Hepatocyte (in vitro differentiated cells): ENCODE measurements around the gene GPX4. TPM values are rescaled to one million over a fixed set of nuclear protein-coding genes. Genes with fewer than 3 reads are reported as not detected.

ENCODE experiments used
- DNase-seq: peaks from one replicate; pipeline ENCODE4 v3.0.0-alpha.2; 2016; ENCODE audit warnings: low spot score
- H2AFZ ChIP-seq: fragments of 200-600 bp; sonication (generic); 2 replicates; pipeline ENCODE4 v1.6.0; 2016; ENCODE audit warnings: antibody characterized with exemption, mild to moderate bottlenecking
- H3K27ac ChIP-seq: fragments of 200-600 bp; sonication (generic); 2 replicates; pipeline ENCODE4 v1.5.1; 2016; ENCODE audit warnings: mild to moderate bottlenecking
- H3K27me3 ChIP-seq: fragments of 200-600 bp; sonication (generic); 2 replicates; pipeline ENCODE4 v1.6.1; 2016
- H3K36me3 ChIP-seq: fragments of 200-600 bp; sonication (generic); replicated peaks from 2 replicates; pipeline ENCODE4 v1.5.1; 2016; ENCODE audit warnings: low read depth; ENCODE audit not compliant: insufficient read depth
- H3K4me1 ChIP-seq: fragments of 200-600 bp; sonication (generic); 2 replicates; pipeline ENCODE4 v1.5.1; 2016; ENCODE audit warnings: mild to moderate bottlenecking, moderate library complexity; ENCODE audit not compliant: insufficient read depth
- H3K4me2 ChIP-seq: fragments of 200-600 bp; sonication (generic); 2 replicates; pipeline ENCODE4 v1.6.0; 2016
- H3K4me3 ChIP-seq: fragments of 200-600 bp; sonication (generic); 2 replicates; pipeline ENCODE4 v1.5.1; 2016; ENCODE audit warnings: mild to moderate bottlenecking
- H3K79me2 ChIP-seq: fragments of 200-600 bp; sonication (generic); 2 replicates; pipeline ENCODE4 v1.6.0; 2017; ENCODE audit warnings: mild to moderate bottlenecking
- H3K9me2 ChIP-seq: fragments of 200-600 bp; sonication (generic); replicated peaks from 2 replicates; pipeline ENCODE4 v1.6.0; 2017; ENCODE audit warnings: mild to moderate bottlenecking; ENCODE audit not compliant: insufficient read depth
- H3K9me3 ChIP-seq: fragments of 200-600 bp; sonication (generic); 2 replicates; pipeline ENCODE4 v1.5.1; 2016; ENCODE audit warnings: low read depth, mild to moderate bottlenecking
- H4K20me1 ChIP-seq: fragments of 200-600 bp; sonication (generic); 2 replicates; pipeline ENCODE4 v1.6.0; 2016; ENCODE audit warnings: mild to moderate bottlenecking; ENCODE audit not compliant: insufficient read depth, poor library complexity, severe bottlenecking
- CTCF ChIP-seq: fragments of 200-600 bp; sonication (generic); IDR thresholded peaks from 2 replicates; pipeline ENCODE4 v1.5.1; 2016; ENCODE audit warnings: antibody characterized with exemption, mild to moderate bottlenecking; ENCODE audit not compliant: poor library complexity
- EZH2 ChIP-seq: fragments of 200-600 bp; sonication (generic); IDR thresholded peaks from 2 replicates; pipeline ENCODE4 v1.6.1; 2016; ENCODE audit warnings: antibody characterized with exemption, mild to moderate bottlenecking, borderline replicate concordance
- EZH2phosphoT487 ChIP-seq: fragments of 200-600 bp; sonication (generic); IDR thresholded peaks from one replicate; pipeline ENCODE4 v1.6.1; 2018; ENCODE audit warnings: antibody characterized with exemption, mild to moderate bottlenecking, low read depth, moderate library complexity; ENCODE audit not compliant: unreplicated experiment, severe bottlenecking
- WGBS: methylation state at CpG from one replicate; pipeline ENCODE4 v1.1.6; 2016; ENCODE audit warnings: low lambda C conversion rate; ENCODE audit errors: missing lambda C conversion rate; 5-methylcytosine and 5-hydroxymethylcytosine counted together
- polyA plus RNA-seq: library from polyadenylated mRNA; unstranded; fragments of >200 nt; fragmentation: Nextera tagmentation; extraction: Ambion mirVana; gene quantifications from 2 replicates; pipeline ENCODE4 v1.2.1, GENCODE V29; 2016
- total RNA-seq: library from RNA; depleted of rRNA; stranded (reverse); fragments of >200 nt; gene quantifications from 2 replicates; pipeline ENCODE4 v1.2.3, GENCODE V29; 2014

GPX4 gene
- total and polyA plus RNA-seq, 2 experiments from 2014 or later = 539 to 735 TPM

GRCh38 chr19:1065606-1066109 lies 38.1 kb upstream of the GPX4 start:
- no peaks in the 10 kb centered on the region for H3K9me3 ChIP-seq
- H3K27me3 ChIP-seq = peaks cover 35% of the 10 kb centered on the region
- H3K4me3 ChIP-seq = no peak overlapping the region
- H3K36me3 ChIP-seq = no peaks in the 10 kb centered on the region
- no peaks in the 10 kb centered on the region for H3K9me2 ChIP-seq
- peak overlapping the region; percentile 86 for H3K27ac ChIP-seq
- WGBS = 44% methylated on average over 17 of the region's 17 CpGs
- no peaks in the 10 kb centered on the region for H4K20me1 ChIP-seq
- TF ChIP-seq EZH2 (no peak), CTCF (no peak), EZH2phosphoT487 (no peak)
- H3K79me2 ChIP-seq = no peaks in the 10 kb centered on the region
- peak overlapping the region; percentile 93 for H3K4me2 ChIP-seq
- DNase-seq = peak; percentile 75
- peaks cover 28% of the 10 kb centered on the region for H3K4me1 ChIP-seq
- no peak overlapping the region for H2AFZ ChIP-seq

GRCh38 chr19:1066251-1066747 lies 37.5 kb upstream of the GPX4 start:
- no peaks in the 10 kb centered on the region for H4K20me1 ChIP-seq
- peaks cover 40% of the 10 kb centered on the region for H3K27me3 ChIP-seq
- TF ChIP-seq EZH2 (no peak), CTCF (no peak), EZH2phosphoT487 (no peak)
- no peak overlapping the region for H3K4me3 ChIP-seq
- peaks cover 28% of the 10 kb centered on the region for H3K4me1 ChIP-seq
- 44% methylated on average over 16 of the region's 17 CpGs for WGBS
- peak; percentile 63 for DNase-seq
- H3K4me2 ChIP-seq = peak overlapping the region; percentile 93
- H3K36me3 ChIP-seq = no peaks in the 10 kb centered on the region
- H3K27ac ChIP-seq = peak overlapping the region; percentile 86
- H3K79me2 ChIP-seq = no peaks in the 10 kb centered on the region
- no peak overlapping the region for H2AFZ ChIP-seq
- no peaks in the 10 kb centered on the region for H3K9me2 ChIP-seq
- H3K9me3 ChIP-seq = no peaks in the 10 kb centered on the region

GRCh38 chr19:1066748-1067340 lies 37.0 kb upstream of the GPX4 start, which contains the start of gene ARHGAP45:
Gene ARHGAP45 (plus strand): TSS chr19:1067167. CDS start chr19:1067406, 239 bp downstream.
- 10% methylated on average over 36 of the region's 61 CpGs for WGBS
- DNase-seq = peak; percentile 63
- H3K4me1 ChIP-seq = peaks cover 28% of the 10 kb centered on the region
- no peak within 1 kb of the TSS for H2AFZ ChIP-seq
- peak within 1 kb of the TSS; percentile 93 for H3K4me2 ChIP-seq
- H3K27me3 ChIP-seq = peaks cover 45% of the 10 kb centered on the region
- H3K36me3 ChIP-seq = no peaks in the 10 kb centered on the region
- H3K79me2 ChIP-seq = no peaks in the 10 kb centered on the region
- H3K9me3 ChIP-seq = no peaks in the 10 kb centered on the region
- peak within 1 kb of the TSS; percentile 86 for H3K27ac ChIP-seq
- H4K20me1 ChIP-seq = no peaks in the 10 kb centered on the region
- TF ChIP-seq EZH2 (no peak), CTCF (no peak), EZH2phosphoT487 (no peak)
- H3K4me3 ChIP-seq = no peak within 1 kb of the TSS
- H3K9me2 ChIP-seq = no peaks in the 10 kb centered on the region
